ENCODE data around the gene SERPINB8.

Gene SERPINB8

GRCh38 chr18:63965716-63966330 lies 4.1 kb upstream of the SERPINB8 start:
- no peak for DNase-seq

DNA sequence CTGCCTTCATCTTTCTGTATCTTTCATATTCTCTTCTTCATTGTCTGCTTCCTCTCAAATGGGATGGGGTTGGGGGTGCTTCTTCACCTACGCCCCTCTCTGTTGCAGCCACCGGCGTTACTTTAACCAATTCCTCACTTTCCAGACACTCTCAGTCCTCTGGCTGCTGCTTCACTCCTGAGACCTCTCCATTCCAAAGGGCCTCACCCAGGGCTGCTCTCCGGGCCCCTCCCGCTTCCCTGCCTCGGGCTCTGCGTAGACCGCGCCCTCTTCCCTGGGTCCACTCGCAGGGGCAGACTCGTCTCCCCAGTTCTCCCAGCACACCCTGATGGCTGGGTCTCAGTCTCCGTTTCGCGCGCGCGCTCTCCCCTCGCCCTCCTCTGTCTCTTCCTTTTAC lies 926 bp downstream of the SERPINB8 start:
- DNase-seq, result peak; percentile 43

DNA sequence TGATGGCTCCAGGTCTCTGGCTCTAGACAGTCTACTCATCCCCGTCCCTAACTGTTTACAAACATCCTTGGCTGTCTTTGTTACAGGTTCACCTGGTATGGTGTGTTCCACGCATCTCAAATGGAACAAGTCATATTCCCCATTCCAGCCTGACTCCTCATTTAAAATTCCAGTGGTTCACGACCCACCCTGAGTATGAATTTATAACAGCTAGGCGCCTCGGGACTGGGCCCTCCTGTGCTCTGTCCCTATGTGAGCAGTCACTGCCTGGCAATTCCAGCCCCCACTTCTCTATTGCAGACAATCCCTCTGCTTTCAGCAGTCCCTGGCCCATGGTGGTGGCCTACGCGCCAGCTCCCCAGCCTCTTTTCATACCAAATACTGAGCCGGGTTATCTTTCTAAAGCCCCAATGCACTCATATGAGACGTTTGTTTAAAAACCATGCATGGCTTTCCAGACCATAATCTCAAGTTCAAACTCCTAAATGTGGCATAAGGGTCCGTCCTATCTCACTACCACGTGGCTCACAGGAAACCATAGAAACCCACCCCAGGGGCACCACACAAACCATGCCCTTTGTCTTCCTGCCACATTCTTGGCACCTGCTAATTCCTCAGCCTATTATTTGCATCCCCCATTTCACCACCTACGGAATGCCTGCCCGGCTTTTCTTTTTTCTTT lies 1.6 kb downstream of the SERPINB8 start:
- no peak for DNase-seq

- no peak for DNase-seq
Observed at GRCh38 chr18:63972002-63972376, 2.1 kb downstream of the SERPINB8 start.

DNA sequence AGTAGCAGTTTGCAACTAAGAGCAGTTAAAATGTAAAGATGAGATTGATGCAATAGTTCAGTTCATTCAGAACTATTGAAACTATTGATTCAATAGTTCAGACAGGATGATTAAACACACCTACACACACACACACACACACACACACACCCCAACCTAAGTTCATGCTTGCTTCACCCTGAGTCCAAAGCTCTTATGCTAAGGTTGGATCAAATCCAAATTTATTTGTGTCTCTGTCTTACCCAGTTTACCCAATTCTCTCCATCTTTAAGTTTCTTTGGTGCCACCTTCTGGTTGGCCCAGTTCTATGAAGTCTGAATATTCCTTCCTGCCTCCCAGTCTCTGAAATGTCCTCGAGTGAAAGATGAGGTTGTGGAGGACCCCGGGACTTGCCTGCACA lies 5.1 kb downstream of the SERPINB8 start:
- DNase-seq, result no peak

- no peak for DNase-seq
Observed at GRCh38 chr18:63975628-63976027, 5.7 kb downstream of the SERPINB8 start.

DNA sequence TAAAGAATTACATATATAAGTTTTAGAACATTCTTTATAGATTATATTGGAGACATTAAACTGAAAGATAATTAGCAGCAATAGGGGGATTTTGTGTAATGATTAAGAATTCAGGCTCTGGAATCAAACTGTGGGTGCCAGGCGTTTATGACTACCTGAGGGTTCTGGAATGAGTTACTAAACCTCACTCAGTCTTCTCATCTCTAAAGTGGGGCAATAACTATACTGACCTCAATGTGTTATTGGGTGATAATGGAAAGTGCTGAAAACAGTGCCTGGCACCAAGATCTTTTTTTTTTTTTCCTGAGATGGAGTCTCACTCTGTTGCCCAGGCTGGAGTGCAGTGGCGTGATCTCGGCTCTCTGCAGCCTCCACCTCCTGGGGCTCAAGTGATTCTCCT lies 7.2 kb downstream of the SERPINB8 start:
- no peak for DNase-seq

DNA sequence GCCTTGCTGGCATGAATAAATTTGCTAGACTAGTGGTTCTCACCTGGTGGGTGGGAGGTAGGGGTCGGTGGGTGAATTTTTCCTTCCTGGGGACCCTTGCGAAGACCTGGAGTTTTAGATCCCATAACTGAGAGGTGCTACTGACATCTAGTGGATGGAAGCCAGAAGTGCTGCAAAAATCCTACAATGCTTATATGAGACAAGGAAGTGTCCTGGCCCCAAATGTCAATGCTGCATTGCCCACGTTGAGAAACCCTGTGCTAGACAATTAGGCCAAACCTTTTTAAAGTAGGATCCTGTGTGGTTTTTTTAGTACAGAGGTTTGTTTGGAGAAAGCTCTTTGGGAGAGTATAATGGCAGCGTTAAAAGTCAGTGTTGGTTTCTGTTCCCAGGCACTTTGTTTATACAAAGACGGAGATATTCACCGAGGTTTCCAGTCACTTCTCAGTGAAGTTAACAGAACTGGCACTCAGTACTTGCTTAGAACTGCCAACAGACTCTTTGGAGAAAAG lies 9.6 kb downstream of the SERPINB8 start:
- peak; percentile 50 for DNase-seq

DNA sequence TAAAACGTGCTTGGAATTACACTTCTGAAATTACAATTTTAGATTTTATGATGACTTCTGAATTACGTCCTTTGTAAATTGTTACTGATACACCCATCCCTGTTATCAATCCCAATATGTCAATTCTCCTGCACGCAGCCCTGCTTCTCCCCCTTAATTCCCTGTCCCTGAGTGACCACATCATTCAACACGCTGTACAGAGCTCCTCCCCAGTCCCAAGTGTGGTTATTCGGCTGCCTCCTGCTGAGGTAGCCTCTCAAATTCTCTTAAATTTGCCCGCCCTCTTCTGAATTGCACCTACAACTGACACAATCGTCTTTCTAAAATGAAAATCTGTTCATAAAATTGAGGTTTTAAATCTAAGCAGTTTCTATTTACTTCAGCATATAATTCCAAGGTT lies 10.1 kb downstream of the SERPINB8 start:
- no peak for DNase-seq

GRCh38 chr18:63980896-63981460 lies 11.1 kb downstream of the SERPINB8 start:
- DNase-seq, result no peak

DNA sequence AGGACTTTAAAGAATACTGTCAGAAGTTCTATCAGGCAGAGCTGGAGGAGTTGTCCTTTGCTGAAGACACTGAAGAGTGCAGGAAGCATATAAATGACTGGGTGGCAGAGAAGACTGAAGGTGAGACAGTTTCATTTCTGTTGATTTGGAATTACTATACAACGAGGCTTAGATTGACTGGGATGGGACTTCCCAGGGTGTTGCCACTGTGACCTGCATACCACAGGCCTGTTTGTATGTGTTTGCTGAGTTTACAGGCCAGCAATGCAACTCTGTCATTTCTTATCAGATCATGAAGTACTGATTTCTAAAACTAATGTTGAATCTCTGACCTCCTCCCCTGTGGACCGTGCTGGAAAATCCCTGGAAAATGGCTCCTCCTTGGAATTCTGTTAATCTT lies 11.8 kb downstream of the SERPINB8 start:
- DNase-seq, result no peak

DNA sequence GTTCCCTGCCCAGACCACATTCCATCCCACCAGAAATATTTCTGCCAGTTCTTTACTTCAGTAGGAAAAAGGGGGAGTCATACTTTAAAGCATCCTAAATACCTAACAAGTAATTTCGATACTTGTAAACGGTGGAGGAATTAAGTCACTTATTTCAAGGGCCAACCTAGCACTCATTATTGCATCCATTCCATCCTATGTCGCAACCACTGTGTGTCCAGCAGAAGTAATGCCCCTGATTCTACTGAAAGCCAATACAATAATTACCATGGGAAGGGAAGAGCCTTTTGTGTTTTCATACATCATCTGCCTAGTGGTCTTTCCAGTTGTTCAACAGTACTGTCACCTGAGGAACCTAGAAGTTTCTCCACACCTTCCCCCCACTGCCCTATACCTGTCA lies 12.5 kb downstream of the SERPINB8 start:
- DNase-seq, result no peak

- DNase-seq, result no peak
Observed at GRCh38 chr18:63986885-63987284, 17.0 kb downstream of the SERPINB8 start.

DNA sequence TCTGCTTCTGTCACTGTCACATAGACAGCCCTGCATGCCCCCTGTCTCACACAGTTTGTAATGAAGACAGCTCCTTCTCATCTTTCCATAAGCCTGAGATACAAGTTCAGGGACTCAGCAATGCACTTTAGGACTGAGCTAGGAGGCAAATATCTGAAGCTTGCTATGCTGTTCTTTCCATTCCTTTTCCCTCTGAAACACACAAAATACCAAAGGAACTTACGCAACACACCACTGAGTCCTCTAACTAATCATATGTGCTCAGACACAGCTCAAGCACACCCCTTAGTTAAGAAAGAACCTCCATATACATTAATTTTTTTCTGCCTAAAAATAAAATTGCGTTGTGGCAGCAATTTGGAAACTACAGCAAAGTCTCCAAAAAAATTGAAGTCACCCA lies 17.9 kb downstream of the SERPINB8 start:
- no peak for DNase-seq

- DNase-seq, result no peak
Observed at GRCh38 chr18:63992751-63993150, 22.9 kb downstream of the SERPINB8 start.

- peak; percentile 3 for DNase-seq
Observed at GRCh38 chr18:63994783-63995399, 25.0 kb downstream of the SERPINB8 start.

GRCh38 chr18:63997041-63997440 lies 27.2 kb downstream of the SERPINB8 start:
- DNase-seq, result no peak

DNA sequence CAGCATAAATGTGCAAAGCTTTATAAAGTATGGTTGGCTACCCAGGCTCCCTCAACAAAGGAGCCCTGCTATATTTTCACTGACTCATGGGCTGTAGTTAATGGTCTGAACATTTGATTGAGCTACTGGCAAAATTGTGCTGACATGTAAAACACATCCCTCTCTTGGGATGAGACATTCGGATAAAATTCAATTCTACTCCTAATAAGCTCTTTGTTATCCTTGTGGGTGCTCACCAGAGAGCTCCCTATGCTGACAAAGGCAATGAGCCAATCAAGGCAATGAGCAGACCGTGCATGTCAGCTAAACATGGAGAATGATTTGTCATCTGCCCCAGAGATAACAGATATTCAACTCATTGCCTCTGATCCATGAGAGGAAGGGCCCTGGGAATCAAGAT lies 27.7 kb downstream of the SERPINB8 start:
- DNase-seq, result no peak

- no peak for DNase-seq
Observed at GRCh38 chr18:63999871-64000270, 30.0 kb downstream of the SERPINB8 start.

DNA sequence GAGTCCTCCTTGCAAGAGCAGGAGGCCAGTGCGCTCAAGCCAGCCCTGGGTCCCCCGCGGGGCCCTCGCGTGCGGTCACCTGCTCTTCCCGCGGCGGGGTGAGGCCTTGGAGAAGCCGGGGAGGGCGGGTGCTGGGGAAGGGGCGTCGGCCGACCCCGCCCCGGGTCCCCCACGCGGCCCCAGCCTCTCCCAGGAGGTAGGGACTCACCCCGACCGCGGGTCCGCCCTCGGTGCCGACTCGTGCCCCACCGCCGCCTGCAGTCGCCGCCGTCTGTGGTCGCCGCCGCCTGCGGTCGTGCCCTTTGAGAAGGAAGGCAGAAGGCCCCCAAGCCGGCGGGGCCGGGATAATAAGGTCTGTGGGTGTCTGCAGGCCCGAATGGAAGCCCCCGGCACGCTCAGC lies 32.7 kb downstream of the SERPINB8 start:
- no peak for DNase-seq

GRCh38 chr18:64009305-64009704 lies 39.4 kb downstream of the SERPINB8 start:
- DNase-seq, result no peak

- DNase-seq, result no peak
Observed at GRCh38 chr18:64011513-64011912, 41.6 kb downstream of the SERPINB8 start.

GRCh38 chr18:64017870-64018269 lies 48.0 kb downstream of the SERPINB8 start:
- peak; percentile 10 for DNase-seq

Measured in NCI-H345 (cell line).